T-helper 22 cell (primary cell): ENCODE measurements around the gene UAP1.
A peak's percentile ranks its signal among the peaks of the same experiment; 100 is the strongest.

Source experiments
- DNase-seq: peaks from one replicate; pipeline ENCODE4 v3.0.0-alpha.2; 2020; ENCODE audit warnings: low read depth

UAP1 gene

DNA sequence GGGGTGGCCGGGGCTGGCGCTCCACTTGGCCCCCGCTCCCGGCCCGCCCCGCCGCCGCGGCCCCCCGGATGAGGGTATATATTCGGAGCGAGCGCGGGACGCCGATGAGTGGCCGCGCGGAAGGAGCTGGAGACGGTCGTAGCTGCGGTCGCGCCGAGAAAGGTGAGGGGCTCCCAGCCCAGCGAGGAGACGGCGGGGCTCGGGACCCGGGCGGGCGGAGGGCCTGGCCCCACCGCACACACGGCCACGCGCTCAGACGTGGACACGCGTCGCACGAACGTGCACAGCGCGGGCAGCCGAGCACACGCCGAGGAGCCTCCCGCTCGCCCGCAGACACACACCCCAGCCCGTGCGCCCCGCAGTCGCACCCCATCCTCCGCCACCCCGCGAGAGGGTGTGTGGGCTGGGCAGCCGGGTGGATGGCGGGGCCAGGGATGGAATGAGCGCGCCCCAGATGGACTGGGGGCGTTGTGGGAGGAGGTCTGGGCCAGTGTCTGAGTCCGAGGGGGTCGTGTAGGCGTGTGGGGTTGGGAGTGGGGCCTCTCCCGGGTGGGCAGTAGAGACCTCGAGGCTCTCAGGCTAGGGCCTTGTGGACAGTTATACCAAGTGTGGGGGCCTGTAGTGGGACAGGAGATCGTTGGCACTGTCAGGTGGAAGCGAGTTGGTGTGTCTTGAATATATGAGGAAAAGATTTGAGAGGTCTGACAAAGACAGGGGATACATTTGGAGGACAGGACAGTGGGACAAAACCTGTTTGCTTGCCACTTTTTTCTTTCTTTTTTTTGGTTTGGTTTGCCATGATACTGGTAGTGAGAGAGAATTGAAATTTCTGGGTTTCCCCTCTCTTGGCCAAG is at the start of gene UAP1:
TSS of gene UAP1 (plus strand) at position 107 of the 854 bp plus-strand sequence. CDS start 4,347 bp downstream, outside the sequence.
- no peak for DNase-seq

DNA sequence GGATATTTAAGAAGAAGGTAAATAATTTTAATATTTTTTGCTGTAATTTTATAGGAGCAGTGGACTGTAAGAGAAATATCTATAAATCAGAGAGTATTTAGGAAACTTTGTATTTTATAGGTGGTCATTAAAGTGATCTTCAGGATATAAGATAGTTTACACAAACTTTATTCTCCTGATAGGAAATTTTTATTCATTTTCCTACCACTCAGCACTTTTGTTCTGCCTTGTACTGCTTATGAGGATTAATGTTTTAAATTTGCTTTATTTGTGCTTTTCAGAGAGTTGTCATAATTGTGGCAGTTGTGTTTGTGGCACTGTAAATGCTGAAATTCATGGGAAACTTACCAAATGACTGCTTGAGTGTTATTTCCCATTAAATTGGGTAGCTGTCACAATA is 34.2 kb upstream of the UAP1 start:
- DNase-seq: no peak

GRCh38 chr1:162530307-162530987 is 31.1 kb upstream of the UAP1 start:
- no peak for DNase-seq

DNA sequence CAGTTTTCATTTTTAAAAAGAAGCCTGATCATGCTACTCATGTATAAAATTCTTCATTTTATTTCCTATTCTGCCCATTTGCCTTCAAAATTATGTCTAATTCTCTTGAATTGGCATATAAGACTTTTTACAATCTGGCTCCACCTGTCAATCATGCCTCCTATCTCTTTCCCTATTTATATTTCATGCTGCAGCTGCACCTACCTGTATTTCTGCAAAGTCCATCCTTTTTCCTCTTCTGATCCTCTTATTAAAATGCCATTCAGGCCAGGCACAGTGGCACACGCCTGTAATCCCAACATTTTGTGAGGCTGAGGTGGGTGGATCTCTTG is 30.6 kb upstream of the UAP1 start:
- DNase-seq: no peak

- no peak for DNase-seq
These were observed 26.0 kb upstream of the UAP1 start for GRCh38 chr1:162535501-162535900.

- no peak for DNase-seq
These were observed 25.0 kb upstream of the UAP1 start for GRCh38 chr1:162536511-162536910.

- no peak for DNase-seq
These were observed 24.3 kb upstream of the UAP1 start for GRCh38 chr1:162537216-162537615.

DNA sequence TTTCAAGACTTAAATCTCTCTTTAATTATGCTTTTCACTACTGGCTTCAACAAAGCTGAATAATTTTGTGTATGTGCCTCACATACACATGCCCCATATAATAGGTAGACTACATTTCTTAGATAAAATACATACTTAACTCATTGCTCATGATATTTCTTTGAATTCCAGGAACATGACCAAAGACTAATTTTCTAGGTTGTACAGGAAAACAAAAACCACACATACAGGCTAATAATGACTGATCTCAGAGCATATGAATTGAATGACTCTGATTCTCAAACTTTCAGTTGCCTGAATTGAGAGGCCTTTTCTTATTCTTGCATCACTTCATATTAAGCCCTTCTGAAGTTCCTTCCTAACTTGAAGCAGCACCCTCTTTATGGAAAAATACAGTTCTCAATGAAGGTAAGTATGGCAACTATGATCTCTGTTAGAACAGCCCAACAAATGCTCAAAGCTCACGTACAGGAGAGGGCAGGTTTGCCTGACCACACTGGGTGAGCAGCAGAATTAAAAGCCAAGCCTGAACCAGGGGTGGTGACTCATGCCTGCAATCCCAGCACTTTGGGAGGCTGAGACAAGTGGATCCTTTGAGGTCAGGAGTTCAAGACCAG is 22.6 kb upstream of the UAP1 start:
- no peak for DNase-seq

DNA sequence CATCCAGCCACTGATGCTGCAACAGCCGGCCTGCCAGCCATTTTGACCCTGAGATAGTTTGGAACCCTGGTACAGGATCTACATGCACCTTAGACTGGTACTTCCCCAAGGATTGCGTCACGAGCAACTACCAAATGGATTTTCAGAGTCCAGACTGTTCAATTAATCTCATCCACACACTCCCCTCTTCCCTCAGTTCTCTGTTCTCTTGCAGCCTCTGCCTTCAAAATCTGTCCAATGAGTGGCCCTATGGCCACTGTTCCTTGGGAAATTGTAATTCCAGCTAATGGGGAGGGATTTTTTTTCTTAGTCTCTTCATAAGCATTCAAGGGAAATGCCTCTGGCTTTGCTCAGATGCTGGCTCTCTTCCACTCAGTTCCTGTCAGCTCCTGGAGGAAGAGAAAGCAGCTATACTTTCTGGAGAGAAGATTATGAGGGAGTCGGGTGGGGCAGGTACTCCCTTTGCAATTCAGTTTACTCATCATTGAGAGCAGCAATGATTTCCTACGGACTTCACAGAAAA is 19.8 kb upstream of the UAP1 start:
- DNase-seq: no peak

GRCh38 chr1:162543228-162543627 is 18.3 kb upstream of the UAP1 start:
- no peak for DNase-seq

- DNase-seq: no peak
These were observed 13.4 kb upstream of the UAP1 start for GRCh38 chr1:162548170-162548569.

DNA sequence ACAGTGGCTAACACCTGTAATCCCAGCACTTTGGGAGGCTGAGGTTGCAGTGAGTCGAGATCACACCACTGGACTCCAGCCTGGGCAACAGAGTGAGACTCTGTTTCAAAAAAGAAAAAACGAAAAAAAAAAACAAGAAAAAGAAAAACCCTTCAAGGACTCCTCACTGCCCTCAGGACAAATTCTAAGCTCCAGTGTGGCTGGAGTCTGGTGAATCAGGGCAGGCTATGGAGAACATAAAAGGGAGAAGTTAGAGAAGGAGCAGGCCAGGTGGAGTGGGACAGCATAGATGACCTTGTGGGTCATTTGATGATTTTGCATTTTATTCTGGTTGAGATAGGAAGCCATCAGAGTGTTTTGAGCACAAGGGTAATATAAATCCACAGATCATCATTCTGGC is 12.5 kb upstream of the UAP1 start:
- no peak for DNase-seq

DNA sequence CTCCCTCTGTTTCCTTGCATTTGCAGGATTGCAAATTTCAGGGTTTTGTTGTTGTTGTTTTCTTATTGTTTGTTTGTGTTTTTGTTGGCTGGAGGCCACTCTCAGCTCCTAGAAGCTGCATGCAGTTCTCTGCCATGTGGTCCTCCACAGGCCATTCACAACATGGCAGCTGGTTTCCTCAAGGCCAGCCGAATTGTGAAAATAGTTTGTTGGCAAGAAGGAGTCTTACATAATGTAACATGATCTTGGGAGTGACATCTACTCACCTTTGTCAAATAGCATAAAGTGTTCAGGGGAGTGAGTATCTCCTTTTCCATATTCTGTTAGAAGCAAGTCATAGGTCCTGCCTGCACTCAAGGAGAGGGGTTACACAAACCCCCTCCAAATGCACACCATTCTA is 10.6 kb upstream of the UAP1 start:
- no peak for DNase-seq

GRCh38 chr1:162551969-162552683 is 9.4 kb upstream of the UAP1 start:
- no peak for DNase-seq

GRCh38 chr1:162552684-162553252 is 8.8 kb upstream of the UAP1 start:
- DNase-seq: no peak

DNA sequence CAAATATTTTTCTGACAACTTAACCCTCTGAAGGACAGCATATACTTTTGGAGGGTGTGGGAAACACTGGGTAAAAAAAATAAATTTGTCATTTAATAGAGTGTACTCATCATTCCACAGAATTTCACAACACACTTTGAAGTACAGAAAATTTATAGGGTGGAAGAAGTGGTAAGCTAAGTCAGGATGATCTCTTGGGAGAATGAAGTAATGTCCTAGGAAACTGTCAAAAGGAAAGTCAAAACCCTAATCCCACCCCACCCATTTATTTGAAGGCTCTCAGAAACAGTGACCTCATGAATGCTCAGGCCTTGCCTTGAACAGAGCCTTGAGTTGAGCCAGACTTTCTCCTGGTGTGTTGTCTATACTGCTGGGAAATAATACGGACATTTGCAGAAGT is 7.3 kb upstream of the UAP1 start:
- DNase-seq: no peak

GRCh38 chr1:162557536-162557935 is 4.0 kb upstream of the UAP1 start:
- no peak for DNase-seq

DNA sequence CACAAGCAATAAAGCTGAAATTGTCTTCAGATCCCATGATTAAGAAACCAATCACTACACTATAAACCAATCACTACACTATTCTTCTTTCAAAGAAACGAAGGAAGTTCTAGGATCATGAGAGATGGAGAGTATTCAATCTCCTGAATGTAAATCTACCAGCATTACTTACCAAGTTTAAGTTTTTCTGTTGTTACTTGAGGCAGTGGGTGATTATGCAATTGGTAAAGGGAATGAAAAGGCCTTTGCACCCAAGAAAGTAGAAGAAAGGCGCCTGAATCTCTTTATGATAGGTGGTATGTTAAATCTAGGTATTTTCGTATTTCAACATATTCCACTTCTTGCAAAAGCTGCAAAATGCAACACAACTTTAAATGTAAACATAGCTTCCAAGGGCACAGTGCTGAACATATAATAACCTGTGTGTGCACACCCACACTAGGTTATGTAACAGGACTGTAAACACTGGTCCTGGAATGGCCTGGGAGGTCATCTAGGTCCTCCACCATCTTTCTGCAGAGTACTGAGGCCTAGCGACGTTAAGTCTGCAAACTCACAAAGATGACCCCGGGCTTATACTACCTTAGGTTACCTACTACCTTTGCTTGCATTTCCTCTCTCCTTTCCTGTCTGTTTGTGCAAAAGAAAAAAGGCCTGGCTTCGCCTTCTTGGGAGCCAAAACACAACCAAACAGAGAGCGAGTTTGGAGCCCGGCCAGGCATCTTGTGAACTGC is 1.1 kb upstream of the UAP1 start:
- DNase-seq: no peak

DNA sequence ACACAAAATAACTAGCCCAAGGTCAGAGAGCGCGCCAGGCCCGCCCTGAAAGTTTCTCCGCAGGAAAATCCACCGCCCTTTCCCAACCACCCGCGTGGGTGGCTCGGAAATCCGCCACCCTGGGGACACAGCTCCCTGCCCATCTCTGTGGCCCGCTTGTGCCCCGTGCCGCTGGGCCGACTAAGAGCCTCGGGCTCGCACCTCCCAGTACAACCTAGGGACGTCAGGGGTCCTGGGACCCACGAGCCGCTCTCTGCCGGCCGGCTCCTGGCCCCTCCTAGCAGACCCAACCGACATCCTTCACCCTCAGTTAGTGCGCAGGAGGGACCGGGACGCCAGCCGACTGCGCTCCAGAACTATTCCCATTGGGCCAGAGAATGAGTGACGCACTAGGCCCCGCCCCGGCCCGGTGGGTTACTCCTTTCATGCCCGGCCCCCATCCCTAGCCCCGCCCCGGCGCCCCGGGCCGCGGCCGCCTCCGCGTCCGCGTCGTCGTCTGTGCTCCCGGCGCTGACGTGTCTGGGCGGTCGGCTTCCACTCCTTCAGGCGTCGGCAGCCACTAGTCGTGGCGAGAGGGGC is 396 bp upstream of the UAP1 start:
- peak; percentile 96 for DNase-seq

GRCh38 chr1:162562470-162562828 is 927 bp downstream of the UAP1 start:
- no peak for DNase-seq

DNA sequence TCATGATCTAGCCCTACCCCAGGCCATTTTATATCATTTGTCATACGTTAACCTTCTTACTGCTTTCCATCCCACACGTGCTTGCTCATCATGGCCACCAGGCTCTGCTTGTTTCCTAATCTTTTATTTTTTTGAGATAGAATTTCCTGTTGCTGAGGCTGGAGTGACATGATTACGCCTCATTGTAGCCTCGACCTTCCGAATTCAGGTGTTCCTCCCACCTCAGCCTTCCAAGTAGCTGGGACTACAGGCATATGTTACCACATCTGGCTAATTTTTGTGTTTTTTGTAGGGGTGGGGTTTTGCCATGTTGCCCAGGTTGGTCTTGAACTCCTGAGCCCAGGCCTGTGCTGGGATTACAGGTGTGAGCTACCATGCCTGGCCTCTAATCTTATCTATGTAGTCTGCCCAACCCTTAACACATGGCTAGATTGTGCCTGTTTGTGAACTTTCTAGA is 3.3 kb downstream of the UAP1 start:
- DNase-seq: no peak
